ENCODE results near the gene FBXO38. TPM values are rescaled to one million over a fixed set of nuclear protein-coding genes. Genes with fewer than 3 reads are reported as not detected.

The FBXO38 gene
- polyA plus RNA-seq, 1 donor: 36.5 TPM

DNA sequence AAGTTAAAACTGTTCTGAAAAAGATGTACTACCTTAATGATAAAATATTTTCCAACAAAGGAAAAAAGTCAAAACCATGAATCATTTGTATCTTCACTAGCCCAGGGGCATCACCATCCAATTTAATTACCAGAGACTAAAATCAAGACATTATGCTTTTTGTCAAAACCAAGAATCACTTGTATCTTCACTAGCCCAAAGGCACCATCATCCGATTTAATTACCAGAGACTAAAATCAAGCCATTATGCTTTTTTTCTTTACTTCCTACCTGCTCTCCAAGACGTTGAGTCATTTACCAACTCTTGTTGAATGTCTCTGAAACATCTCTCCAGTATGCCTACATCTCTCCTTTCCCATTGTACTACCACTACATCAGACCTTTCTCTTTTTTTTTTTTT, 37.9 kb downstream of the FBXO38 start:
- Histone ChIP-seq H3K36me3 (ENCODE audit: control insufficient read depth, insufficient read depth, low read length) (peaks cover 75% of the 10 kb centered on the region), H3K4me1 (ENCODE audit: control insufficient read depth, insufficient read depth, low read length) (peaks cover 16% of the 10 kb centered on the region), H3K4me3 (ENCODE audit: low read length) (no peak overlapping the region), H3K9me3 (ENCODE audit: control insufficient read depth, low read depth, low read length) (no peaks in the 10 kb centered on the region), H3K27ac (ENCODE audit: low read length) (no peak overlapping the region), H3K27me3 (ENCODE audit: control insufficient read depth, insufficient read depth, low read length) (no peaks in the 10 kb centered on the region)
- DNase-seq: no peak
- 95% methylated on average over 2 of the region's 2 CpGs for WGBS (ENCODE audit: insufficient coverage, low lambda C conversion rate)

DNA sequence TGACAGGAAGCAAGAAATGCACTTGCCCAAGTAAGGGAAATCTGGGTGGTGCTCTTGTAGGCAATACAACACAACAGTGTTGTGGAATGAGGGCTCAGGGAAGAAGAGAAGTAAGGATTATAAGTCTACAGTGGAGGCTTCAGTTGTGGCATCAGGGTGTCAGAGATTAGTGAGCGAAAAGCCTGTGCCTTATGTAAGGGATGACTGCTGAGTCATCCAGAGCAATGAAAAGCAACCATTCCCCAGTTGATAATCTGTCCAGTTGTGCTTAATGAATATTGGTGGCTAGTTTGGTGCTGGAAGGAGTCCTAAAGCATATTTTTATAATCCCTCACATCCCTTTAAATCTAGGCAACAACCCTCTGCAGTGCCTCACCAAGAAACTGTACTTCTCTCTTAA, 42.0 kb downstream of the FBXO38 start:
- WGBS (ENCODE audit: insufficient coverage, low lambda C conversion rate): no CpG with 5 or more reads among the region's 1 CpG
- Histone ChIP-seq H3K9me3 (ENCODE audit: control insufficient read depth, low read depth, low read length) (no peaks in the 10 kb centered on the region), H3K27me3 (ENCODE audit: control insufficient read depth, insufficient read depth, low read length) (no peaks in the 10 kb centered on the region), H3K27ac (ENCODE audit: low read length) (no peak overlapping the region), H3K4me1 (ENCODE audit: control insufficient read depth, insufficient read depth, low read length) (no peaks in the 10 kb centered on the region), H3K36me3 (ENCODE audit: control insufficient read depth, insufficient read depth, low read length) (peaks cover 62% of the 10 kb centered on the region), H3K4me3 (ENCODE audit: low read length) (no peak overlapping the region)
- DNase-seq: no peak

DNA sequence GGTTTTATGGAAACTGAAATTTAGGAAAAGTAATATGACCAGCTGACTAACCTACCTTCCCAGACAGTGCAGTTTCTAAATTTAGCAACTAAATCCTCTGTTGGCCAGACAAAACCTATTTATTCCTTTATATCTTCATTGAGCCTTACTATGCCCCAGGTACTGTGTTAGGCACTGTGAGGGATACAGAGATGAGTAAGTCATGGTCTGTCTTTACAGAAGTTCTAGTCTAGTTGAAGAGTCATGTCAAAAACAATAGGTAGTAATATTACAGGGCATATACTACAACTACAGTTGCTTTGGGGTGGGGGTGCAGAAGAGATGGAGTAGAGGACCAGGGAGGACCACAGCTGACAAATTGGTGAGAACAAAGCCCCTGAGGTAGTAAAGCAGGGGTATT, 42.8 kb downstream of the FBXO38 start:
- H3K4me1 ChIP-seq (ENCODE audit: control insufficient read depth, insufficient read depth, low read length): no peaks in the 10 kb centered on the region
- H3K9me3 ChIP-seq (ENCODE audit: control insufficient read depth, low read depth, low read length): no peaks in the 10 kb centered on the region
- H3K4me3 ChIP-seq (ENCODE audit: low read length): no peak overlapping the region
- no peak for DNase-seq
- peaks cover 63% of the 10 kb centered on the region for H3K36me3 ChIP-seq (ENCODE audit: control insufficient read depth, insufficient read depth, low read length)
- H3K27me3 ChIP-seq (ENCODE audit: control insufficient read depth, insufficient read depth, low read length): no peaks in the 10 kb centered on the region
- H3K27ac ChIP-seq (ENCODE audit: low read length): no peak overlapping the region

DNA sequence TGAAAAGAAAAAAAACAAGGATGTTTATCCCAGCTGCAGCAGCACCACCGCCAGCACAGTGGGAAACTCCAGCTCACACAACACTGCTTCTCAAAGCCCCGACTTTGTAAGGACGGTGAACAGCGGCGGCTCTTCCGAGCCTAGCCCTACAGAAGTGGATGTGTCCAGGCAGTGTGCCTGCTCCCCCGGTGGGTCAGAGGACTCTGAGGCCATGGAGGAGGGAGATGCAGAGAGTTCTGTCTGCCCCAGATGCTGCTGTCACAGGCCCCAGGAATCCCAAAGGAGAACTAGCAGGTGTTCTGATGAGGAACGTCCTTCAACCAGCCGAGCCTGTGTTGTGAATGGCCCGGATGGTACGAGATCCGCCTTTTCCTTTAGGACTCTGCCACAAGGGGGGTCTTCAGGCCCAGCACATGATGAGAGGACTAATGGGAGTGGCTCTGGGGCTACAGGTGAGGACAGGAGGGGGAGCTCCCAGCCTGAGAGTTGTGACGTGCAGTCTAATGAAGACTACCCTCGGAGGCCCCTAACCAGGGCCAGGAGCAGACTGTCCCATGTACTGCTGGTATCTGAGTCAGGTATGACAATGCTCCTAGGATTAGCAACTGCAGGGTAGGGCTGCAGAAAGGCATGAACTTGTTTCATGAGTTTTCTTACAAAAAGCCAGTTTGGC, 43.7 kb downstream of the FBXO38 start:
- no peak overlapping the region for H3K4me3 ChIP-seq (ENCODE audit: low read length)
- WGBS (ENCODE audit: insufficient coverage, low lambda C conversion rate): no CpG with 5 or more reads among the region's 14 CpGs
- H3K9me3 ChIP-seq (ENCODE audit: control insufficient read depth, low read depth, low read length): no peaks in the 10 kb centered on the region
- H3K27ac ChIP-seq (ENCODE audit: low read length): no peak overlapping the region
- H3K4me1 ChIP-seq (ENCODE audit: control insufficient read depth, insufficient read depth, low read length): no peaks in the 10 kb centered on the region
- no peak for DNase-seq
- H3K27me3 ChIP-seq (ENCODE audit: control insufficient read depth, insufficient read depth, low read length): no peaks in the 10 kb centered on the region
- peaks cover 58% of the 10 kb centered on the region for H3K36me3 ChIP-seq (ENCODE audit: control insufficient read depth, insufficient read depth, low read length)

DNA sequence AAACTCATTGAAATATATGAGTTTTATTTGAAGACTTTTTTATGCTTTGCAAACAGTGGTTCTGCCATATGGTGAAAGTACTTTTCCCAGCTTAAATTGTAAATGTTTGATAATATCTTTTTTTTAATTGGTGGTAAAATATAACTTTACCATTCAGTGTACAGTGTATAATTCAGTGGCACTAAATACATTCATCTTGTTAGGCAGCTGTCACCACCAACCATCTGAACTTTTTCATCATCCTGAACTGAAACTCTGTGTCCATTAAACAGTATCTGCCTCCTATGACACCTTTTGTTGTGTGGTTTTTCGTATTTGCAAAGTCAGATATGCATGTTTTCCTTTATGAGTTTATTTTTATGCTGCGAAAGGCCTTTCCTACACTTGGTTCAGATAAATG, 45.1 kb downstream of the FBXO38 start:
- Histone ChIP-seq H3K4me3 (ENCODE audit: low read length) (no peak overlapping the region), H3K4me1 (ENCODE audit: control insufficient read depth, insufficient read depth, low read length) (no peaks in the 10 kb centered on the region), H3K27me3 (ENCODE audit: control insufficient read depth, insufficient read depth, low read length) (no peaks in the 10 kb centered on the region), H3K27ac (ENCODE audit: low read length) (no peak overlapping the region), H3K36me3 (ENCODE audit: control insufficient read depth, insufficient read depth, low read length) (peaks cover 57% of the 10 kb centered on the region), H3K9me3 (ENCODE audit: control insufficient read depth, low read depth, low read length) (no peaks in the 10 kb centered on the region)
- no peak for DNase-seq
- WGBS (ENCODE audit: insufficient coverage, low lambda C conversion rate): 100% methylated on average over 2 of the region's 2 CpGs

DNA sequence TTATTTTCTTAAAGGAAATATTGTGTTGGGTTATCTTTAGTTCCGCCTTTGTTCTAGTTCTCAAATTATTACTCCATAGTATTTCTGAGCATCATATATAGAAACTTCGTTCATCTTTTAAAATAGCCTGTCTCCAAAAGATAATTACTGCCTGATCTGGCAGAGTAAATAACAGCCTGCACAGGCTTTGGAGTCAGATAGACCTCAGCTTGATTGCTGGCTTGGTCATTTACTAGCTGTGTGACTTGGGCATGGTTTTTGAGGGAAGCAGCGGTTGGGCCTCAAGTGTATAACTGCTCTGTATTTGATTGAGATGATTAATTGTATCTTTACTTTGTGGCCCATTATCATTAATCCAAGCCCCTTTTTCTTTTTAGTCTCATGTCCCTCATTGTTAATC, 50.1 kb downstream of the FBXO38 start:
- Histone ChIP-seq H3K4me3 (ENCODE audit: low read length) (no peak overlapping the region), H3K36me3 (ENCODE audit: control insufficient read depth, insufficient read depth, low read length) (peaks cover 49% of the 10 kb centered on the region), H3K4me1 (ENCODE audit: control insufficient read depth, insufficient read depth, low read length) (no peaks in the 10 kb centered on the region), H3K27ac (ENCODE audit: low read length) (no peak overlapping the region), H3K9me3 (ENCODE audit: control insufficient read depth, low read depth, low read length) (no peaks in the 10 kb centered on the region), H3K27me3 (ENCODE audit: control insufficient read depth, insufficient read depth, low read length) (no peaks in the 10 kb centered on the region)
- DNase-seq: no peak
- WGBS (ENCODE audit: insufficient coverage, low lambda C conversion rate): 100% methylated on average over 2 of the region's 3 CpGs

DNA sequence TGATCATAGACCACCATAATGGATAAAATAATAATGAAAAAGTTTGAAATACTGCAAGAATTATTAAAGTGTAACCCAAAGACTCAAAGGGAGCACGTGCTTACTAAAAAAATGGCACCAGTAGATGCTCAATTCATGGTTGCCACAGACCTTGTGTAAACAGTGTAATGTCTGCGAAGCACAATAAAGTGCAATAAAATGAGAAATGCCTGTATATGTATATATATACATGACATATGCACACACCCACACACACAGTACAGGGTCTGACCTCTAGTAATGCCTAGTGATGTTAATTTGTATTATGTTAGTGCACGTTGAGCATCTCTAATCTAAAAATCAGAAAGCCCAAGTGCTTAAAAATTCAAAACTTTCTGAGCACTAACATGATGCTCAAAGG, 52.3 kb downstream of the FBXO38 start:
- DNase-seq: no peak
- peaks cover 66% of the 10 kb centered on the region for H3K36me3 ChIP-seq (ENCODE audit: control insufficient read depth, insufficient read depth, low read length)
- H3K27ac ChIP-seq (ENCODE audit: low read length): no peak overlapping the region
- H3K4me3 ChIP-seq (ENCODE audit: low read length): no peak overlapping the region
- no peaks in the 10 kb centered on the region for H3K4me1 ChIP-seq (ENCODE audit: control insufficient read depth, insufficient read depth, low read length)
- no CpG with 5 or more reads among the region's 3 CpGs for WGBS (ENCODE audit: insufficient coverage, low lambda C conversion rate)
- no peaks in the 10 kb centered on the region for H3K27me3 ChIP-seq (ENCODE audit: control insufficient read depth, insufficient read depth, low read length)
- H3K9me3 ChIP-seq (ENCODE audit: control insufficient read depth, low read depth, low read length): no peaks in the 10 kb centered on the region

DNA sequence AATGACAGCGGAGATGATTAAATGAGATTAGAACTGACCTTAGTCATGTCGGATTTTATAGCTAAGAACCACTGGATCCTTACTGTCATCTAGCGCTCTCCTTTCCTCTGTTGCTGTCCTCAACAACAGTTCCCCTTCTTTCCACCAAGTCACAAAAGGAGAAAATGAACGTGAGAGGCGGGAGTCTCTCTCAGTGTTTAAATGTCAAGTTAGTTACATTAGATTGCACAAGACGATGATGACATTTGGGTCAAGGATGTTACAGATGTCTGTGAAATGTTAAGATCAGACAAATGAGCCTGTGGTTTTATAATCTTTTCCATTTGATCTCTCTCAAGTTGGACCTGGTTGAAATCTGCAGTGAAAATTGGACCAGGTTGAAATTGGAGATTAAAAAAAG, 53.5 kb downstream of the FBXO38 start:
- no peaks in the 10 kb centered on the region for H3K27me3 ChIP-seq (ENCODE audit: control insufficient read depth, insufficient read depth, low read length)
- H3K36me3 ChIP-seq (ENCODE audit: control insufficient read depth, insufficient read depth, low read length): peaks cover 68% of the 10 kb centered on the region
- WGBS (ENCODE audit: insufficient coverage, low lambda C conversion rate): no CpG with 5 or more reads among the region's 6 CpGs
- H3K4me1 ChIP-seq (ENCODE audit: control insufficient read depth, insufficient read depth, low read length): no peaks in the 10 kb centered on the region
- no peak overlapping the region for H3K27ac ChIP-seq (ENCODE audit: low read length)
- no peak for DNase-seq
- H3K4me3 ChIP-seq (ENCODE audit: low read length): no peak overlapping the region
- H3K9me3 ChIP-seq (ENCODE audit: control insufficient read depth, low read depth, low read length): no peaks in the 10 kb centered on the region

DNA sequence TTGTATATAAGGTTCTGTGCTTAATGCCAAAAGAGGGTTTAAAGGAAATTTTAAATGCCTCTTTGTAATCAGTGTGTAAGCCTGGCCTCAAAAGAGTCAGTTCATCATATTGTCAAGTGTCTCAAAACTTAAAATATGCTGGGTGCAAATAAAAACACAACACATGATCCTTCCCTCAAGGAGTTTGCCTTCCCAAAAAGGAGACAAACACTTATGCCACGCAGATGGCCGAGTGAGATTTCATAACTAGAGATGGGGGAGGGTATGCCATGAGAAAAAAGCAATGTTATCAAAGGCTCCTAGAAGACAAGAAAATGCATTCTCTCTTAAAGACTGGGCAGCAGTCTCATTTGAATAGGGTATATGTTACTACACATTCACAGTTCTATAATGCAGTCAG, 55.2 kb downstream of the FBXO38 start:
- H3K36me3 ChIP-seq (ENCODE audit: control insufficient read depth, insufficient read depth, low read length): peaks cover 63% of the 10 kb centered on the region
- H3K4me3 ChIP-seq (ENCODE audit: low read length): no peak overlapping the region
- no CpG with 5 or more reads among the region's 2 CpGs for WGBS (ENCODE audit: insufficient coverage, low lambda C conversion rate)
- no peak overlapping the region for H3K27ac ChIP-seq (ENCODE audit: low read length)
- H3K9me3 ChIP-seq (ENCODE audit: control insufficient read depth, low read depth, low read length): no peaks in the 10 kb centered on the region
- H3K27me3 ChIP-seq (ENCODE audit: control insufficient read depth, insufficient read depth, low read length): no peaks in the 10 kb centered on the region
- peaks cover 8% of the 10 kb centered on the region for H3K4me1 ChIP-seq (ENCODE audit: control insufficient read depth, insufficient read depth, low read length)
- DNase-seq: no peak

DNA sequence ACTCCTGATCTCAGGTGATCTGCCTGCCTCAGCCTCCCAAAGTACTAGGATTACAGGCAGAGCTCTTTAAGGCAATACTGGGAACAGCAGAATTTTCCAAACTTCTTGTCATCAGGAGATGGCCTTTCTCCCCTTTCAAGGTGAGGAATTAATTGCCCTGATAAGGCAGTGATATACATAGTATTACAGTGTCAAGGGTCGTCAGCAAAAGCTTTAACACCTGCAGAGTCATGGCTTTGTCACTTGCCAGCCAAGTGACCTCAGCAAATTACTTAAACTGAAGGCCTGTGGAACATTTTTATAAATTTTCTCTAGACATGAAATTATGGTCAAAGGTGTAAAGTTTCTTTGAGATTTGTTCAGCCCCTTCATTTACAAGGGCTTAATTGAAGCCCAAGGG, 59.5 kb downstream of the FBXO38 start:
- H3K9me3 ChIP-seq (ENCODE audit: control insufficient read depth, low read depth, low read length): no peaks in the 10 kb centered on the region
- DNase-seq: peak; percentile 61 to 78
- H3K27me3 ChIP-seq (ENCODE audit: control insufficient read depth, insufficient read depth, low read length): no peaks in the 10 kb centered on the region
- H3K27ac ChIP-seq (ENCODE audit: low read length): peak overlapping the region; percentile 45
- no peak overlapping the region for H3K4me3 ChIP-seq (ENCODE audit: low read length)
- H3K4me1 ChIP-seq (ENCODE audit: control insufficient read depth, insufficient read depth, low read length): peaks cover 21% of the 10 kb centered on the region
- peaks cover 33% of the 10 kb centered on the region for H3K36me3 ChIP-seq (ENCODE audit: control insufficient read depth, insufficient read depth, low read length)
- WGBS (ENCODE audit: insufficient coverage, low lambda C conversion rate): no CpG with 5 or more reads among the region's 1 CpG

DNA sequence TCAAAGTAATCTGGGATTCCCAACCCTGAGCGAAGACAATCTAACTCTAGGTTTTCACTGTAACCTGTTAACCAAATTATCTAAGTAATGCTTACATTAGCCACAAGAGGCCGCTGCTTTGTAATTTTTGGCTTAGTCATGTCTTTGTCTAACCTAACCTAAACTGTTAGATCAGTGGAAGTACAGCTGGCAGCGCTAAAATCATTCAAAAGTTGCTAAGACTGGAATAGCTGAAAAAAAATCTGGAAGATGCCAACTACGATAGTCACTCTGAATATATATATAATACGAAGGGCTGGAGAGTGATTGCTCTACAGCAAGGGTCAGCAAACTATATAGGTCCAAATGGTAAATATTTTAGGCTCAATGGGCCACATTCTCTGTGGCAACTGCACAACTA, 60.2 kb downstream of the FBXO38 start:
- H3K36me3 ChIP-seq (ENCODE audit: control insufficient read depth, insufficient read depth, low read length): peaks cover 27% of the 10 kb centered on the region
- no peaks in the 10 kb centered on the region for H3K9me3 ChIP-seq (ENCODE audit: control insufficient read depth, low read depth, low read length)
- no peak overlapping the region for H3K4me3 ChIP-seq (ENCODE audit: low read length)
- DNase-seq: peak; percentile 49 to 70
- H3K27ac ChIP-seq (ENCODE audit: low read length): no peak overlapping the region
- H3K27me3 ChIP-seq (ENCODE audit: control insufficient read depth, insufficient read depth, low read length): no peaks in the 10 kb centered on the region
- 0% methylated on average over 1 of the region's 5 CpGs for WGBS (ENCODE audit: insufficient coverage, low lambda C conversion rate)
- peaks cover 21% of the 10 kb centered on the region for H3K4me1 ChIP-seq (ENCODE audit: control insufficient read depth, insufficient read depth, low read length)

All from large intestine (tissue), 3 donors.